Upper lobe of right lung (tissue), 1 donor: ENCODE measurements around the gene GRIN3A. TPM values are rescaled to one million over a fixed set of nuclear protein-coding genes. Genes with fewer than 3 reads are reported as not detected.

Source experiments
- ATAC-seq: fragments of 200-7000 bp; cut with Tn5 transposase; one replicate; pipeline ENCODE4 v1.9.1; 2020; ENCODE audit warnings: mild to moderate bottlenecking, moderate library complexity
- DNase-seq: peaks from one replicate; pipeline ENCODE4 v3.0.0-alpha.2; 2020
- H3K27ac ChIP-seq: fragments of 200-600 bp; one replicate; pipeline ENCODE4 v1.8.0; 2022
- H3K27me3 ChIP-seq: fragments of 200-600 bp; one replicate; pipeline ENCODE4 v1.8.0; 2022; ENCODE audit warnings: mild to moderate bottlenecking
- H3K36me3 ChIP-seq: fragments of 200-600 bp; one replicate; pipeline ENCODE4 v1.8.0; 2022
- H3K4me1 ChIP-seq: fragments of 200-600 bp; one replicate; pipeline ENCODE4 v1.8.0; 2022
- H3K4me3 ChIP-seq: fragments of 200-600 bp; one replicate; pipeline ENCODE4 v1.8.0; 2022; ENCODE audit warnings: mild to moderate bottlenecking
- H3K9me3 ChIP-seq: fragments of 200-600 bp; one replicate; pipeline ENCODE4 v1.8.0; 2022
- CTCF ChIP-seq: fragments of 200-600 bp; IDR thresholded peaks from one replicate; pipeline ENCODE4 v1.8.0; 2022; ENCODE audit warnings: antibody characterized with exemption
- intact Hi-C: fragments of 100-400 bp; cut with DNase I; formaldehyde crosslinking; loops from one replicate; pipeline ENCODE4 v1.11.0; 2022
- total RNA-seq: library from RNA; stranded (reverse); fragmentation: NEBNext Ultra II Directional; extraction: Animal tissue kit (Norgen Biotek cat#: 25700); gene quantifications from one replicate; pipeline ENCODE4 v1.2.1, GENCODE V29; 2021
- donor health status: DM: no; HTN: yes; CAD: no; lungs with severe emphysema.

The GRIN3A gene
- total RNA-seq, 1 donor from 2014 or later = 0.06 TPM

- Histone ChIP-seq H3K36me3 (no peaks in the 10 kb centered on the region), H3K27me3 (no peaks in the 10 kb centered on the region), H3K4me1 (no peaks in the 10 kb centered on the region), H3K9me3 (no peaks in the 10 kb centered on the region), H3K27ac (no peak overlapping the region), H3K4me3 (no peak overlapping the region)
- ATAC-seq = no peak
- peak; percentile 50 for TF ChIP-seq CTCF
- DNase-seq = no peak
- intact Hi-C loops = no loop called here
Observed at GRCh38 chr9:101711330-101711941, 27.0 kb downstream of the GRIN3A start.

GRCh38 chr9:101708855-101709254 lies 29.6 kb downstream of the GRIN3A start:
- Histone ChIP-seq H3K4me1 (no peaks in the 10 kb centered on the region), H3K27ac (no peak overlapping the region), H3K4me3 (no peak overlapping the region), H3K36me3 (no peaks in the 10 kb centered on the region), H3K9me3 (no peaks in the 10 kb centered on the region), H3K27me3 (peaks cover 6% of the 10 kb centered on the region)
- intact Hi-C loops = no loop called here
- no peak for DNase-seq
- no peak for ATAC-seq
- TF ChIP-seq CTCF = no peak

GRCh38 chr9:101707721-101708120 lies 30.7 kb downstream of the GRIN3A start:
- DNase-seq (no peak), ATAC-seq (no peak)
- Histone ChIP-seq H3K27ac (no peak overlapping the region), H3K36me3 (no peaks in the 10 kb centered on the region), H3K27me3 (peaks cover 6% of the 10 kb centered on the region), H3K4me1 (no peaks in the 10 kb centered on the region), H3K9me3 (no peaks in the 10 kb centered on the region), H3K4me3 (no peak overlapping the region)
- intact Hi-C loops = no loop called here
- no peak for TF ChIP-seq CTCF

GRCh38 chr9:101706997-101707396 lies 31.4 kb downstream of the GRIN3A start:
- peaks cover 6% of the 10 kb centered on the region for H3K27me3 ChIP-seq
- no peaks in the 10 kb centered on the region for H3K4me1 ChIP-seq
- ATAC-seq (no peak), DNase-seq (no peak)
- no peaks in the 10 kb centered on the region for H3K36me3 ChIP-seq
- TF ChIP-seq CTCF = no peak
- H3K4me3 ChIP-seq = no peak overlapping the region
- intact Hi-C loops = no loop called here
- no peaks in the 10 kb centered on the region for H3K9me3 ChIP-seq
- H3K27ac ChIP-seq = no peak overlapping the region

GRCh38 chr9:101706261-101706798 lies 32.1 kb downstream of the GRIN3A start:
- intact Hi-C loops = no loop called here
- H3K9me3 ChIP-seq = no peaks in the 10 kb centered on the region
- H3K27me3 ChIP-seq = peaks cover 6% of the 10 kb centered on the region
- H3K27ac ChIP-seq = no peak overlapping the region
- no peaks in the 10 kb centered on the region for H3K4me1 ChIP-seq
- DNase-seq (no peak), ATAC-seq (no peak)
- no peaks in the 10 kb centered on the region for H3K36me3 ChIP-seq
- no peak for TF ChIP-seq CTCF
- no peak overlapping the region for H3K4me3 ChIP-seq
